ENCODE data around the gene CACNA1A. TPM values are rescaled to one million over a fixed set of nuclear protein-coding genes. Genes with fewer than 3 reads are reported as not detected.
A peak's percentile ranks its signal among the peaks of the same experiment; 100 is the strongest.

CACNA1A gene
- total and polyA plus RNA-seq, 3 experiments from 2014 or later: 0.20 to 0.42 TPM; not detected in 1

DNA sequence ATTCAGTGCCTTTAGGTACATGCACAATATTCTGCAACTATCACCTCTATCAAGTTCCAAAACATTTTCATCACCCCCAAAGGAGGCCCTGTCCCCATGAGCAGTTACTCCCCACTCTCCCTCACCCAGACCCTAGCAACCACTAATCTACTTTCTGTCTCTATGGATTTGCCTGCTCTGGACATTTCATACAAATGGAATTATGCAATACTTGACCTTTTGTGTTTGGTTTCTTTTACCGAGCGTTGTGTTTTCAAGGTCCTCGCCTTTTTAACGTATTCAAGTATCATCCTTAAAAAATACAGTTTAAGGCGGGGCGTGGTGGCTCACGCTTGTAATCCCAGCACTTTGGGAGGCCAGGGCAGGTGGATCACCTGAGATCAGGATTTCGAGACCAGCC is 196.4 kb downstream of the CACNA1A start:
- no peaks in the 10 kb centered on the region for H3K27me3 ChIP-seq (ENCODE audit: insufficient read depth, low read length, poor library complexity, severe bottlenecking)
- no peak for DNase-seq
- no peaks in the 10 kb centered on the region for H3K36me3 ChIP-seq (ENCODE audit: insufficient read depth, low read length)
- Mint-ChIP-seq H3K4me3 (no peak overlapping the region), H3K36me3 (no peaks in the 10 kb centered on the region), H3K4me1 (peaks cover 0 to under 1% (median 0%) of the 10 kb centered on the region in 3 donors), H3K9me3 (no peaks in the 10 kb centered on the region), H3K27me3 (peaks cover 4 to 19% of the 10 kb centered on the region in 2 donors), H3K27ac (no peak overlapping the region)
- H3K4me1 ChIP-seq (ENCODE audit: insufficient read depth, low read length): no peaks in the 10 kb centered on the region
- H3K9me3 ChIP-seq (ENCODE audit: low read length): no peaks in the 10 kb centered on the region
- no peak overlapping the region for H3K4me3 ChIP-seq (ENCODE audit: low read length)
- POLR2A ChIA-PET: no interaction called here
- no peak overlapping the region for H3K27ac ChIP-seq (ENCODE audit: low read depth, low read length)
- CTCF ChIA-PET: no interaction called here

DNA sequence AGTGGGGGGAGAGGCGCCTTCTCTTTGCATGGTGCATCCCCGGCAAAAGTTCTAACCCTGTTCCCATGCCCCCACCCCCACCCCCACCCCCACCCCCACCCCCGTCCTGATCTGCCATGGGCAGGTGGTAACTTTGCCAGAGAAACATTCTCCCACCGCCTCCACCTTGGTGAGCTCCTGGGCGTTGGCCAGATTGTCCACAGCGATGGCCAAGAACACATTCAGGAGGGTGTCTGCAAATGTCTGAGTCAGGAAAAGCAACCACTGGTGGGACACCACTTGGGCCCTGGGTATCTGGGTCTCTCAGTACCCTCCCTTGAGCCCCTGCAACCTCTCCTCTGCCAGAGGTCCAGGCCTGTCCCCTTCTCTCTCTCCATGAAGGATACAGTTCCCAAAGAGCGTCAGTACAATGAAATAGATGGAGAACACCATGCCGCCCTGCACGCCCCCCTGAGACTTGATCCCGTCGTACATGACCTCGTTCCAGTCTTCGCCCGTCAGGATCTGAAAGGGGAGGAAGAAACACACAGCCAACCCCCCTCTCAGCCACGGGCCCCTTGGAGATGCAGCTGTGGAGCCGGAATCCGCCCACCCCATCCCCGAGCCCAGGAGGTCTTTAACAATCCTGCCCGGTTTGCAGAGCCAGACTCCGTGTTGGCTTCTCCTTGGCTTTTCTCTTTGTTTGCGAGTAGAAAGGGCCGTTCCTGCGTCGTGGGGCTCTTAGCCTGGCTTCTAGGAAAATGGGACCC is 202.7 kb downstream of the CACNA1A start:
- DNase-seq: no peak
- Mint-ChIP-seq H3K36me3 (peaks cover 0 to 4% (median 0%) of the 10 kb centered on the region in 3 donors), H3K27ac (no peak overlapping the region), H3K27me3 (peaks cover 21 to 65% of the 10 kb centered on the region in 2 donors), H3K9me3 (no peaks in the 10 kb centered on the region), H3K4me3 (no peak overlapping the region), H3K4me1 (peaks cover 0 to 6% (median 5%) of the 10 kb centered on the region in 3 donors)
- ChIA-PET CTCF (no interaction called here), POLR2A (no interaction called here)
- Histone ChIP-seq H3K4me3 (ENCODE audit: low read length) (no peak overlapping the region), H3K36me3 (ENCODE audit: insufficient read depth, low read length) (no peaks in the 10 kb centered on the region), H3K9me3 (ENCODE audit: low read length) (no peaks in the 10 kb centered on the region), H3K4me1 (ENCODE audit: insufficient read depth, low read length) (no peaks in the 10 kb centered on the region), H3K27me3 (ENCODE audit: insufficient read depth, low read length, poor library complexity, severe bottlenecking) (peaks cover 15% of the 10 kb centered on the region), H3K27ac (ENCODE audit: low read depth, low read length) (no peak overlapping the region)

DNA sequence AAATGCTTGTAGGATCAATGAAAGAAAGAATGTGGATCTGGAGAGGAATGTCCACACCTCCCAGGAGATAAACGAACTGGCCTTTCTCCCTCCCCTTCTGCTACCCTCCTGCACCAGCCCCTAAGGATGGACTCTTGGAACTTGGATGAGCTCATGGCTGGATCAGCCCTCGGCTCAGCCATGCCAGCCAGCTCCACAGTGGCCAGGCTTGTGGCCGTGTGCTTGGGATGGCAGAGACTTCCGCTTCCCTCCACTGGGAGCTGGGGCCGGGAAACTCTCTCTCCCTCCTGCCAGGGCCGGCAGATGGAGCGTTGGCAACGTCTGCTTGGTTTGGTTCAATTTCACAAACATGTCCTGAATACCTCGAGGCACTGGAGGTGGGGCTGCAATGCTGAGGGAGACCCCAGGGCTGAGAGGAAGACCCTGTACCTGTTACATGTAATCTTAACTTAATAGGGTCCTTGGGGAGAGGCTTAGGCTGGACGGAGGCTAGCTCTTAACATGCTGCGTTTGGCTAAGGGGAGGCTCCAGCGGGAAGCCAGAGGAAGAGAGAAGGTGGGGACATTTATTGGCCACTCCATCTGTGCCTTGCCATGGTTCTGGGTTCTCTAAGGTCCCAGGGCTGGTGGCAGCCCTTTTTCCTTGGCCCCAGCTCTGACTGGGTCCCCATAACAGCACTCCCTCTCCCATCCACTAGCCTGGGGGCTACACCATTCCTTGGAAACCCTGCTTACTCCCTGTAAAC is 203.6 kb downstream of the CACNA1A start:
- no peaks in the 10 kb centered on the region for H3K9me3 Mint-ChIP-seq
- CTCF ChIA-PET: interaction anchor here (1.8 kb wide), 1 partner anchor 25 kb away, joined by 8 read pairs; no protein-coding TSS in a partner anchor

DNA sequence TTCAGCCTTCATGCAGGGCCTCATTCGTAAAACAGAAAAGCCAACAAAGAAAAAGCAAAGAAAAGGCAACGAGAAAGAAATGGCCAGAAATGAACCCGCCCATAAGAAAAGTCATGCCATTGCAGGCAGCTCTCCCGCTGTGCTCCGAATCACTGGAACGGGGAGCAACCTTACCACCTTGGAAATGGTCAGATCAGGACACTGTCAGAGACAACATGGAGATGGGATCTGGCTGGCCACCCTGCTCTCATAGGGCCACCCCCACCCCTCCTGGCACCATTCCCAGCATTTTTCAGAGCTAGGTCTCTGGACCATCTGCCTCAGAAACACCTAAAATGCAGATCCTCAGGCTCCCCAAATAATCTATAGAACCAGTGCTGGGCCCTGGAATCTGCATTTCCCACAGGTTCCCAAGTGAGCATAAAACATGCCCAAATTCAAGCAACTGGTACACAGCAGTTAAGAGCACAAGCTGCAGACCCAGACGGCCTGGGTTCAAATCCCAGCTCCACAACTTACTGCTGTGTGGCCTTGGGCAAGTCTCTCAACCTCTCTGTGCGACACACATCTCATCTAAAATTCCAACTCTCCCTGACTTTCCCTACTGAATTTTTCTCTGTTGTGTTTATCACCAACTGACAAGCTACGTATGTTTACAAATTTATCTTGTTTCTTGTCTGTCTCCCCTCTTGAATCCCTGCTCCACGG is 204.5 kb downstream of the CACNA1A start:
- Mint-ChIP-seq H3K36me3 (peaks cover 0 to 4% (median 0%) of the 10 kb centered on the region in 3 donors), H3K27ac (no peak overlapping the region), H3K9me3 (no peaks in the 10 kb centered on the region), H3K27me3 (peaks cover 26 to 69% of the 10 kb centered on the region in 2 donors), H3K4me1 (peaks cover 0 to 6% (median 5%) of the 10 kb centered on the region in 3 donors), H3K4me3 (no peak overlapping the region)
- CTCF ChIA-PET: interaction anchor here (1.8 kb wide), 1 partner anchor 24 kb away, joined by 8 read pairs; no protein-coding TSS in a partner anchor
- no peaks in the 10 kb centered on the region for H3K9me3 ChIP-seq (ENCODE audit: low read length)
- DNase-seq: no peak
- POLR2A ChIA-PET: no interaction called here
- no peak overlapping the region for H3K27ac ChIP-seq (ENCODE audit: low read depth, low read length)
- H3K4me1 ChIP-seq (ENCODE audit: insufficient read depth, low read length): no peaks in the 10 kb centered on the region
- no peak overlapping the region for H3K4me3 ChIP-seq (ENCODE audit: low read length)
- peaks cover 15% of the 10 kb centered on the region for H3K27me3 ChIP-seq (ENCODE audit: insufficient read depth, low read length, poor library complexity, severe bottlenecking)
- no peaks in the 10 kb centered on the region for H3K36me3 ChIP-seq (ENCODE audit: insufficient read depth, low read length)

More for the DNA sequence above, 203.6 kb downstream of the CACNA1A start:
- Histone ChIP-seq H3K9me3 (ENCODE audit: low read length) (no peaks in the 10 kb centered on the region), H3K36me3 (ENCODE audit: insufficient read depth, low read length) (no peaks in the 10 kb centered on the region), H3K27me3 (ENCODE audit: insufficient read depth, low read length, poor library complexity, severe bottlenecking) (peaks cover 15% of the 10 kb centered on the region), H3K4me1 (ENCODE audit: insufficient read depth, low read length) (no peaks in the 10 kb centered on the region), H3K4me3 (ENCODE audit: low read length) (no peak overlapping the region), H3K27ac (ENCODE audit: low read depth, low read length) (no peak overlapping the region)
- Mint-ChIP-seq H3K27ac (no peak overlapping the region), H3K4me1 (peaks cover 0 to 6% (median 5%) of the 10 kb centered on the region in 3 donors), H3K36me3 (peaks cover 0 to 4% (median 0%) of the 10 kb centered on the region in 3 donors), H3K4me3 (no peak overlapping the region), H3K27me3 (peaks cover 21 to 65% of the 10 kb centered on the region in 2 donors)
- no peak for DNase-seq
- POLR2A ChIA-PET: no interaction called here

DNA sequence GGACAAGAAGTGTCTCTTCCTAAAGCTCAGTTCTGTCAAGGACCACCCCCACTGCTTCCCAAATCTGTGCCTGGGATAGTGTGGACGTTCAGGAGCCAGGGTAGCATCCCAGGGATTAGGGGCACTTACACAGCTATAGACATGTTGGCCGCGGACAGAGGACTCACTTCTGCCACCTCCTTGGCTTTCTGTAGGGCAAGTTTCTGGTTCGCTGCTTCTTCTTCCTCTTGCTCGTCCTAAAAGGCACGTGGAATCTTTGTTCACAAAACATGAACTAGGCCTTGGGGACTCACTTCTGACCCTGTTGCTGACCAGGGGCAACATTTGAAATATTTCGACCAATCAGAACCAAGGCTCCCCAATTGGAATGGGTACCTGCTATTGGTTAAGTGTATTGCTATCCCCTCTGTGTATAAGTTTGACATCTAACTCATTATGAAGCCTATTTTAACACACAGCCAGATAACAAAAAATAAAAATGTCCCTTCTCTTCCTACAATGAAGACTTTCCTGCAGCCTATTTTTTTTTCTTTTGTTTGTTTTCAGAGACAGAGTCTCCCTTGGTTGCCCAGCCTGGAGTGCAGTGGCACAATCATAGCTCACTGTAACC is 205.8 kb downstream of the CACNA1A start:
- no peak for DNase-seq
- H3K27ac ChIP-seq (ENCODE audit: low read depth, low read length): no peak overlapping the region
- no peak overlapping the region for H3K4me3 ChIP-seq (ENCODE audit: low read length)
- no peaks in the 10 kb centered on the region for H3K9me3 ChIP-seq (ENCODE audit: low read length)
- Mint-ChIP-seq H3K4me3 (no peak overlapping the region), H3K36me3 (peaks cover 0 to 4% (median 0%) of the 10 kb centered on the region in 3 donors), H3K27ac (no peak overlapping the region), H3K27me3 (peaks cover 26 to 68% of the 10 kb centered on the region in 2 donors), H3K9me3 (no peaks in the 10 kb centered on the region), H3K4me1 (peaks cover 0 to 6% (median 5%) of the 10 kb centered on the region in 3 donors)
- no peaks in the 10 kb centered on the region for H3K36me3 ChIP-seq (ENCODE audit: insufficient read depth, low read length)
- peaks cover 15% of the 10 kb centered on the region for H3K27me3 ChIP-seq (ENCODE audit: insufficient read depth, low read length, poor library complexity, severe bottlenecking)
- POLR2A ChIA-PET: no interaction called here
- no peaks in the 10 kb centered on the region for H3K4me1 ChIP-seq (ENCODE audit: insufficient read depth, low read length)
- CTCF ChIA-PET: interaction anchor here (1.8 kb wide), 1 partner anchor 23 kb away, joined by 8 read pairs; no protein-coding TSS in a partner anchor

DNA sequence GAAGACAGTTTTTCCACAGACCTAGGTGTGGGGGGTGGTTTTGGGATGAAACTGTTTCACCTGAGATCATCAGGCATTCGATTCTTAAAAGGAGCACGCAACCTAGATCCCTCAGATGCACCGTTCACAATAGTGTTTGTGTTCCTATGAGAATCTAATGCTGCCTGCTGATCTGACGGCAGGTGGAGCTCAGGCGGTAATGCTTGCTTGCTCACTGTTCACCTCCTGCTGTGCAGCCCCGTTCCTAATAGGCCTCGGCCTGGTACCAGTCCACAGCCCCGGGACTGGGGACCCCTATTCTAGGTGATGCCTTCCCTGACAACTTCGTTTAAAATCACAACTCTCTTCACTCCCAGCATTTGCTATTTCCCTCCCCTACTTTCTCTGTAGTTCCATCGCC is 206.4 kb downstream of the CACNA1A start:
- no peak overlapping the region for H3K27ac Mint-ChIP-seq
- Histone ChIP-seq H3K9me3 (ENCODE audit: low read length) (no peaks in the 10 kb centered on the region), H3K4me3 (ENCODE audit: low read length) (no peak overlapping the region), H3K36me3 (ENCODE audit: insufficient read depth, low read length) (no peaks in the 10 kb centered on the region), H3K27me3 (ENCODE audit: insufficient read depth, low read length, poor library complexity, severe bottlenecking) (peaks cover 15% of the 10 kb centered on the region), H3K4me1 (ENCODE audit: insufficient read depth, low read length) (no peaks in the 10 kb centered on the region), H3K27ac (ENCODE audit: low read depth, low read length) (no peak overlapping the region)
- no peaks in the 10 kb centered on the region for H3K9me3 Mint-ChIP-seq
- no peak overlapping the region for H3K4me3 Mint-ChIP-seq
- peaks cover 0 to 4% (median 0%) of the 10 kb centered on the region in 3 donors for H3K36me3 Mint-ChIP-seq
- DNase-seq: no peak
- CTCF ChIA-PET: no interaction called here
- peaks cover 0 to 6% (median 5%) of the 10 kb centered on the region in 3 donors for H3K4me1 Mint-ChIP-seq
- POLR2A ChIA-PET: no interaction called here
- H3K27me3 Mint-ChIP-seq: peaks cover 25 to 66% of the 10 kb centered on the region in 2 donors

DNA sequence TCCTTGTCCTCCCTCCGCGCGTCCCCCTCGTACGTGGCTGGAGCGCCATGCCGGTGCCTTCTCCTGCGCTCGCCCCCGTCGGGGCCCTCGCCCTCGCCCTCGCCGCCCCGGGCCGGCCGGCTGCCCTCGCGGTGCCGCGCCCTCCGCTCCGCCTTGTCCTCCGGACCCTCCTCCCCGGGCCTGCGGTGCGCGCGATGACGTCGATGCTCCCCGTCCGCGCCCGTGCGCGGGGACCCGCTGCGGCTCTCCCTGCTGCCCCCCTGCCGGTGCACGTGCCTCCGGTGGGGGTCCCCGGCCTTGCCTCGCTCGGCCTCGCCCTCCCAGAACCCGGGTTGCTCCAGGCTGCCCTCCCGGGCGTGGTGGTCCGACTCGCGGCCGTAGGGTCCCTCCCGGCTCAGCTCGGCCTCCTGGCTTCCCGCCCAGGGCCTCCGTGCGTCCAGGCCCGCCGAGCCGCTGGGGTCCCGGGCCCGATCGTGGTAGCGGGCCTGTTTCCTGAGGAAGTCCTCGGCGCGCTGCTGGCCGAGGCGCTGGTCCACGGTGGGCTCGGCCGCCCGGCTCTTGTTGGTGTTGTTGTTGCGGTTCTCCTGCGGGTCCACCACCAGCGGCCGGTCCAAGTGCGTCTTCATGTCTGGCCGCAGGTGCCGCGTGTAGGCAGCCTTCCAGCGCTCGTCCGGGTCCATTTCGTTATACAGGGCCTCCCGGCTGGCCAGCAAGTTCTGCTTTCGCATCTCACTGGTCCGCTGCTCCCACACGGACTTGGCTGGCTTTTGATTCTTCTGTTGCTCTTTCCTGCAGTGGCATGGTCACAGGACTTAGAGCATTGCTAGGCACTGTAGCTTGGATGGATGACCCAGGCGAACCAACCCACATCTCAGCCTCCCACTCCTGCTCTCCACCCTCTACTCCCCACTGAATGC is 207.5 kb downstream of the CACNA1A start:
- no peak overlapping the region for H3K4me3 ChIP-seq (ENCODE audit: low read length)
- Mint-ChIP-seq H3K27me3 (peaks cover 21 to 62% of the 10 kb centered on the region in 2 donors), H3K4me1 (peaks cover 0 to 5% (median 2%) of the 10 kb centered on the region in 3 donors), H3K36me3 (peaks cover 0 to 4% (median 0%) of the 10 kb centered on the region in 3 donors), H3K9me3 (no peaks in the 10 kb centered on the region), H3K4me3 (peak overlapping the region in 2 of 7 donors; percentile 32 to 46), H3K27ac (peak overlapping the region in 1 of 8 donors; percentile 17)
- CTCF ChIA-PET: no interaction called here
- DNase-seq: no peak
- no peaks in the 10 kb centered on the region for H3K4me1 ChIP-seq (ENCODE audit: insufficient read depth, low read length)
- POLR2A ChIA-PET: no interaction called here
- no peaks in the 10 kb centered on the region for H3K36me3 ChIP-seq (ENCODE audit: insufficient read depth, low read length)
- H3K9me3 ChIP-seq (ENCODE audit: low read length): no peaks in the 10 kb centered on the region
- peaks cover 15% of the 10 kb centered on the region for H3K27me3 ChIP-seq (ENCODE audit: insufficient read depth, low read length, poor library complexity, severe bottlenecking)
- H3K27ac ChIP-seq (ENCODE audit: low read depth, low read length): no peak overlapping the region
